GF-D8 (cell line): ENCODE results near the gene EHBP1.

Experiments used
- DNase-seq: peaks from one replicate; lab custom pipeline; 2025; lab: John Stamatoyannopoulos, UW

Gene EHBP1

DNA sequence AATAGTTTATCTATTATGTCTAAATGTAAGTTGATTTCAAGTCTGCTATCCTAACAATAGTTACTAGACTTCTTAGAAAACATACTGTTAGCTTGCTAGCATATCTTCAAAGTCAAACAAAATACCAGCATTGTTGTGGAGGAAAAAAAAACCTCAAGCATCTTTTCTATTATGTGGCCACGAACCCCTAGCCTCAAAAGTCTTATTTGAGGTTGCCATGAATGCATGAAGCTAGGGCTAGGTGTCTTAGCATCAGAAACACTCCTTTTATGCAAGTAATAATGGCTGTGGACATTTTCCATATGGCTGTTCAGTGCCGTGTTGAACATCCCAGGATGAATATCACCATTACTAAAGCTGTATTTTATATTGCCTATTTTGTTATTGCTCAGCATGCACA, 258.5 kb downstream of the EHBP1 start:
- no peak for DNase-seq

GRCh38 chr2:62964671-62965070, 259.2 kb downstream of the EHBP1 start:
- no peak for DNase-seq

GRCh38 chr2:62966991-62967390, 261.5 kb downstream of the EHBP1 start:
- DNase-seq = no peak

- no peak for DNase-seq
These were observed 262.7 kb downstream of the EHBP1 start for GRCh38 chr2:62968168-62968567.

- DNase-seq = no peak
These were observed 263.2 kb downstream of the EHBP1 start for GRCh38 chr2:62968668-62969067.

DNA sequence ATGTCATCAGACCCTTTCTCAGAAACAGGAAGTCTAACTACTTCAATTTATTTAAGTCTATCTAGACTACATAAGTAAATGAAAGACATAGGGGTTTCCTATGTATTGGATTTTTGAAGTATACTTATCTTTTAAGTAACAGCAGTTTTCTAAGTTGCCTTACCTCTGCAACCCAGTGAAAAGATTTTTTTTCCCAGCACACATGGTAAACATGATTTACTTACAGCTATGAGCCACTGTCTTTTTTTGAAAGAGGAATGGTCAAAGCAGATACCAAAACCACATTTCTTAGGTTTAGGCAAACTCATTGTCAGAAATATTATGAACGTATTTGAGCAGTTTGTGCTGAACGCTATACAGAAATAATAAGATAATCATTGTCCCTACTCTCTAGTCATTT, 266.4 kb downstream of the EHBP1 start:
- DNase-seq = no peak

- no peak for DNase-seq
These were observed 267.1 kb downstream of the EHBP1 start for GRCh38 chr2:62972601-62973000.

- DNase-seq = no peak
These were observed 269.5 kb downstream of the EHBP1 start for GRCh38 chr2:62974999-62975398.

GRCh38 chr2:62991605-62992004, 286.1 kb downstream of the EHBP1 start:
- DNase-seq = no peak

GRCh38 chr2:62992561-62992960, 287.0 kb downstream of the EHBP1 start:
- DNase-seq = no peak

DNA sequence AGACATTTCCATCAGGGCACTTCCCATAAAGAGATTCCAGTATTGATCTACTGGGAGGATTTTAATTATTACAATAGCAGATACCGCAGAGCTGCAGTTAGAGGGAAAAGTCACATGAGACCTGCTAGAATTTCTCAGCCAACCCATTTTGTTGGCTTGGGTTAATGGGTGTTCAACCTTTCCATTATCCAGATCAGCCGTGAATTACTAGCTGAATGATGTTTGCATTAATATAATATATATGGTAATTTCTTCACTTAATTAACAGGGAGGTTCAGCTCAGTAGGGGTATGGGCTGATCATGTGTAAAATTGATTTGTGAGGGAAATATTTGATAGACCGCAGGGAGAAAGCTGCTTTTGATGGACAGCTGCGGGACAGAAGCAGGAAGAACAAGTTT, 288.7 kb downstream of the EHBP1 start:
- DNase-seq = no peak

DNA sequence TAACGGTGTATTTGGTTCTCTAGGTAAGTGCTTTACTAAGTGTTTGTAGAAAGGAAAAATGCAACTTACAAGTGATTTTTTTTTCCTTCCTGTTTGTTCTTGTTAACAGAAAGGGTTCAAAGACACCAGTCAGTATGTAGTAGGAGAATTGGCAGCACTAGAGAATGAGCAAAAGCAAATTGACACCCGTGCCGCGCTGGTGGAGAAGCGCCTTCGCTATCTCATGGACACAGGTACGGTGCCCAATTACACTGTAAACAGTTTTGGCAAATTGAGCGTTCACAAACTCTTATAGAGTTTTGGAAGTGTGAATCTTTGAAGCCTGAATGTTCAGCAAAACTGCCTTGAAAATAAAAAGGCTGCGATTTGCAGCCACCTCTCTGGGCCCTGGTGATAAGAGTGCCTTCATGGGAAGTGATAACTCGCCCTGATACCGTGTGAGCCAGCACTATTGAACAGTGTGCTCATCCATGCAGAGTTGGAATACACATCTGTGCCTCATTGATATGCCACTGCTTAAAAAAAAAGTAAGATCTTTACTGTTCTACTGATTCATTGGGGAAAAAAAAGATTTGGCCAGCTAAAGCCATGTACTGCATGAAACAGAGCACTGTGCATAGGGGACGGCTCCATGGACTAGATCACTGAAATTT, 291.1 kb downstream of the EHBP1 start:
- DNase-seq = no peak

GRCh38 chr2:62998949-62999348, 293.4 kb downstream of the EHBP1 start:
- no peak for DNase-seq

GRCh38 chr2:62999905-63000304, 294.4 kb downstream of the EHBP1 start:
- no peak for DNase-seq

DNA sequence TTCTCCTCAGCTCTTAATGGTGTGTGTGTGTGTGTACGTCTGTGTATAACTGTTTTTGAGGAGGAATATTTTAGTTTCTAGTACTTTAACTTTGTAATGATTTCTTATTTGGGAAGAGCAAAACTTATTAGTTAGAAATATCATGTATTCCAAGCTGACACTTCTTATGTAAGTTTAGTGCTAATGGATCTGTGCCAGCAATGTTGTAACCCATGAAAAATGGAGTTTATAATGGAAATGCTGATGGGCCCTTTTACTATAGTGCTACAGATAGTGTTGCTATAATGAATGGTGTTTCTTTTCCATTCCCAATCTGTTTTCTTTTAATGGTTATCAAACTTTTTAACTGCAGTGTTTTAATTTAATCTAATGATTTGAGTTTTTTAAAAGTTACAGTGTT, 295.3 kb downstream of the EHBP1 start:
- no peak for DNase-seq

GRCh38 chr2:63001576-63001975, 296.1 kb downstream of the EHBP1 start:
- no peak for DNase-seq

DNA sequence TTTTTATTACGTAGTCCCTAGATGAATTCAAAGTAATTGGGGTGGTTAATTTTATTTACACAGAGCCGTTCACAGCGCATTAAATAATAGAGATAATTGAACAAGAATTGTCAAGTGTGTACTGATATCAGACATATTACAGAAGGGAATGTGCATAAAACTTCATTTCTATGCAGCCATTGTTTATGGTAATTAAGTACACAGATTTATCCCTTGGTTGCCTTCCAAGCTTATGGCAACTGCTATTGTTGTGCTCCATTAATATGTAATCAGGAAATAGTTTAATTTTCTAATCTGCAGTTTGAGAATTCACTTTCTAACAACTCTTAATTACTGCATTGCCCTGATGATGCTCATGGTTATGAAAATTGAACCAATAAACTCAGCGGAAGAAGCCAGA, 297.8 kb downstream of the EHBP1 start:
- DNase-seq = no peak

GRCh38 chr2:63007813-63008458, 302.4 kb downstream of the EHBP1 start:
- no peak for DNase-seq

- no peak for DNase-seq
These were observed 303.3 kb downstream of the EHBP1 start for GRCh38 chr2:63008838-63009237.

GRCh38 chr2:63009490-63009889, 304.0 kb downstream of the EHBP1 start:
- no peak for DNase-seq

DNA sequence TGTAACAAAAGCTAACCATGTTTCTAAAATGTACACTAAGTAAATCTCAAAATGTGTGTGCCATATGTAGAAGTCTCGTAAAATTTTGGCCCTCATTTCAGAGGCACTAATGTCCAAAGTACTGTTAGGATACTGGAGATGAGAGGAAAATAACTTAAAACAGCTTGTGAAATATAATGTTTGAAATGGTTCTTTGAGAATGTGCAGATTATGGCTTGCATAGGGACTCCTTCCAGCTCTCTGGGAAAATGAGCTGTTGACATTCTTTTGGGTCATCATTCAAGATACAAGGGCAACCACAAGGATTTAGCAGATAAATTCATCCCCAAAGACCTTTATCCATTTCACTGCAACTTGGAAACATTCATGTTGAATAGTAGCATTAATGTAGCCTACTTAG, 307.0 kb downstream of the EHBP1 start:
- no peak for DNase-seq

DNA sequence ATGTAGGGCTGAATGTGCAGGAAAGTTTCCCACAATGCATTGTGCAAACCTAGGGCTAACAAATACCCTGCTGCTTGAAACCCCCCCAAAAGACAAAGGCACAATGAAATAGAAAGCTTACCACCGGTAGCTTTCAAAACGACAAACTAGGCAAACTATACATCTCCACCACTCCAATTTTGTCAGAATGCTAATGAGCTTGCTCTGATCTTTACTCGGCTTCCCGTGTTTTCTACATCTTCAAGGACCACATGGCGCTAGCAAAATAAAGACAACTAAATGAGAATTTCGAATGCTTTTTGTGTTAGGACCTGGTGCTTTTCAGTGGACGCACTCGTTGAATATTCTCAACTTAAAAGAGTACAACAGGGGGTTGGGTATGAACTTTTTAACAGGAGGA, 307.9 kb downstream of the EHBP1 start:
- DNase-seq = no peak

DNA sequence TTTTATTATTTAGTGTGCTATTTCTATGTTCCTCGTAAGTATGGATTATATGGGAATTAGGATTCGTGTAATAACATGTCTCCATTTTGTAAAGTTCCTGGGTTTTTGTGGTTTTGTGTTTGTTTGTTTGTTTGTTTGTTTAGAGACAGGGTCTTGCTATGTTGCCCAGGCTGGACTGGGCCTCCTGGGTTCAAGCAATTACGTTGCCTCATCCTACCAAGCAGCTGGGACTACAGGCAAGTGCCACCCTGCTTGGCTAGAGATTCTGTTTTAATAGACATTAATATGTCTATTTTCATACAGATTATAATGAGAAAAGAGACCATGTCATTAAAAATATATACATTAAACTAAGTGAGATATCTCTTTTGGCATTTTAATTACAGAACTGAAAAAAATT, 309.9 kb downstream of the EHBP1 start:
- DNase-seq = no peak

DNA sequence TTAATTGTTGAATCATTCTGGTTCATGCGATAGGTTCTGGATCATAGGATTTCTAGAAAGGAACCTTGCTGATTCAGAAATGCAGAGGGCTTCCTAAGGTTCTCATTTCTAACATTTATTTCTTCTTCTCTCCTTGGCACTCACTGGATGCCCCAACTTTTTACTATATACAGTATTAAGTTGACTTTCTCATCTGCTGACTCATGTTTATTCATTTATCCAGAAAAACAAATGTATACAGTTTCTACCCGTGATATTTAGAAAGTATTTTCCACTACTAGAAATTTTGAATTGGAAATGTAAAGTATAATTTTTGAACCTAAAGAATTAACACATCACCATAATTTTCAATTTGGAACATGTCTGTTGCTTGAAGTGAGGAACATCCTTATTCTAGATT, 312.9 kb downstream of the EHBP1 start:
- DNase-seq = no peak
